Kidney epithelial cell (primary cell): ENCODE results near the gene NEK11. TPM values are rescaled to one million over a fixed set of nuclear protein-coding genes. Genes with fewer than 3 reads are reported as not detected.

Experiments used
- DNase-seq: peaks from one replicate; pipeline ENCODE4 v3.0.0-alpha.2; 2010; ENCODE audit warnings: low read depth
- H3K27me3 ChIP-seq: 2 replicates; pipeline ENCODE4 v1.6.0; 2011; ENCODE audit warnings: low read length; ENCODE audit not compliant: control insufficient read depth, insufficient read depth
- H3K36me3 ChIP-seq: 2 replicates; pipeline ENCODE4 v1.5.1; 2011; ENCODE audit warnings: low read length; ENCODE audit not compliant: control insufficient read depth, insufficient read depth
- H3K4me3 ChIP-seq: 2 replicates; pipeline ENCODE4 v1.5.1; 2011; ENCODE audit warnings: low read depth, mild to moderate bottlenecking, control low read depth, low read length
- total RNA-seq: library from RNA; depleted of rRNA; stranded (reverse); fragments of >200 nt; gene quantifications from 2 replicates; pipeline ENCODE4 v1.2.3, GENCODE V29; 2015
- TF ChIP-seq, protein P1 (sequence below): IDR thresholded peaks from 2 replicates; pipeline ENCODE4 v1.5.1; 2011; ENCODE audit warnings: mild to moderate bottlenecking, moderate library complexity, low read length, control low read depth, inconsistent platforms; ENCODE audit not compliant: insufficient read depth, poor library complexity, severe bottlenecking

Gene NEK11
- total RNA-seq, 1 donor from 2014 or later = 7.6 TPM

DNA sequence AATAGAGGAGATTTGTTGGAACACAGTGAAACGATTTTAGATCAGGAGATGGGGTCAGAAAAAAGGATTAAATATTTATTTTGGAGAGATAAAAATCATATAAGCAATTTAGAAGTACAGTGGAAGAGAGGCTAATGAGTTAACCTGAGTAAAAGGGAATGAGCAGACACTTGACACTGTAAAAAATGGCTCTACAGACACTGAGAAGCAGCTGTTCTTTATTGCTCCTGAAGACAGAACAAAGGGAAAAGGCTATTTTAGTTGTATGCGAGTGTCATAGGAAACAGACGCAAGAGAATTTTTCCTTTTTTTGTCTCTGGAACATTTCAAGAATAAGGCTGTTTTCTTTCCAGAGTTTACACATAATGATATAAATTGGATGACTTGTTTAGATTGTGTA is 34.3 kb upstream of the NEK11 start:
- Histone ChIP-seq H3K4me3 (no peak overlapping the region), H3K27me3 (no peaks in the 10 kb centered on the region), H3K36me3 (no peaks in the 10 kb centered on the region)
- TF ChIP-seq, protein P1, sequence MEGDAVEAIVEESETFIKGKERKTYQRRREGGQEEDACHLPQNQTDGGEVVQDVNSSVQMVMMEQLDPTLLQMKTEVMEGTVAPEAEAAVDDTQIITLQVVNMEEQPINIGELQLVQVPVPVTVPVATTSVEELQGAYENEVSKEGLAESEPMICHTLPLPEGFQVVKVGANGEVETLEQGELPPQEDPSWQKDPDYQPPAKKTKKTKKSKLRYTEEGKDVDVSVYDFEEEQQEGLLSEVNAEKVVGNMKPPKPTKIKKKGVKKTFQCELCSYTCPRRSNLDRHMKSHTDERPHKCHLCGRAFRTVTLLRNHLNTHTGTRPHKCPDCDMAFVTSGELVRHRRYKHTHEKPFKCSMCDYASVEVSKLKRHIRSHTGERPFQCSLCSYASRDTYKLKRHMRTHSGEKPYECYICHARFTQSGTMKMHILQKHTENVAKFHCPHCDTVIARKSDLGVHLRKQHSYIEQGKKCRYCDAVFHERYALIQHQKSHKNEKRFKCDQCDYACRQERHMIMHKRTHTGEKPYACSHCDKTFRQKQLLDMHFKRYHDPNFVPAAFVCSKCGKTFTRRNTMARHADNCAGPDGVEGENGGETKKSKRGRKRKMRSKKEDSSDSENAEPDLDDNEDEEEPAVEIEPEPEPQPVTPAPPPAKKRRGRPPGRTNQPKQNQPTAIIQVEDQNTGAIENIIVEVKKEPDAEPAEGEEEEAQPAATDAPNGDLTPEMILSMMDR = no peak
- no peak for DNase-seq

- no peak for DNase-seq
- Histone ChIP-seq H3K4me3 (no peak overlapping the region), H3K36me3 (no peaks in the 10 kb centered on the region), H3K27me3 (no peaks in the 10 kb centered on the region)
- TF ChIP-seq, protein P1 = no peak
Observed at GRCh38 chr3:130997289-130997688, 29.4 kb upstream of the NEK11 start.

- no peak for DNase-seq
- no peaks in the 10 kb centered on the region for H3K36me3 ChIP-seq
- H3K4me3 ChIP-seq = no peak overlapping the region
- H3K27me3 ChIP-seq = no peaks in the 10 kb centered on the region
- TF ChIP-seq, protein P1 = no peak
Observed at GRCh38 chr3:131001071-131001470, 25.6 kb upstream of the NEK11 start.

DNA sequence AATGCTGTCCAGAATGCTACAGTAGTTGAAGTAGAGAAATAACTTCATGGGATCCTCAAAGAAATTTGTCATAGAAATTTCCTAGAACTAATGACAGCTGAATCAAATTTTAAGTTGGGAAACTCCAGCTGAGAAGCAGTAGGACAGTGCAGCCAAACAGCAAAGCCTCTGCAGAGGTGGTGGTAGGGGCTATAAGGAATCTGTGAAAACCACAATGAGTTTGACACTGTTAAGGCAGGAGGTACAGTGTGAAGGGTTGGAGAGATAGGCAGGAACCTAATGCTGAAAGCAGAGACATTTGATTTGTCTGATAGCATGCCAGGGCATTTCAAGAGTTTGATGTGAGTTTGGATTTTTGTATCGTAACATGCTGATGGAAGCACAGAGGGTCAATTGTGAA is 22.1 kb upstream of the NEK11 start:
- H3K27me3 ChIP-seq = no peaks in the 10 kb centered on the region
- no peaks in the 10 kb centered on the region for H3K36me3 ChIP-seq
- TF ChIP-seq, protein P1 = no peak
- H3K4me3 ChIP-seq = no peak overlapping the region
- DNase-seq = no peak

GRCh38 chr3:131007256-131007655 is 19.4 kb upstream of the NEK11 start:
- Histone ChIP-seq H3K4me3 (no peak overlapping the region), H3K27me3 (no peaks in the 10 kb centered on the region), H3K36me3 (no peaks in the 10 kb centered on the region)
- no peak for DNase-seq
- TF ChIP-seq, protein P1 = no peak

DNA sequence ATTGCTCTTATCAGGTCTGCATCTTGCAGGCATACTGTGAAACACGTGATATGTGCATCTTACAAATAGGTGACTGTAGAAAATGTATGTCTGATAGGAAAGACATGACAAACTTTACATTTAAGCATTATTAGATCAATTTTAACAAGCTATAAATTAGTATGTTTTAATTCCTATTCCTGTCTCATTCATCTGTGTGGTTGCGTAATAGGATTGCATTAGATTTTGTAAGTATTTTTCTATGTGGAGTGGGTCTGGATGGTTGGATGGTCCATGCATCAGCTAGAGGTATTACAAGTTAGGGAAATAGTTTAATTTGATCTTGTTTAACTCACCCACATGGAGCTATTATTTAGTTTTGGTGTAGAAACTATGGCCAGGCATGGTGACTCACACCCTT is 18.9 kb upstream of the NEK11 start:
- Histone ChIP-seq H3K27me3 (no peaks in the 10 kb centered on the region), H3K36me3 (no peaks in the 10 kb centered on the region), H3K4me3 (no peak overlapping the region)
- DNase-seq = no peak
- TF ChIP-seq, protein P1 = no peak
